ENCODE data around the gene PFKFB3.
"Not testable (repeated sequence)": the region's sequence is repeated elsewhere in the genome, so short reads cannot be mapped to it uniquely, and the experiment has no call there.

PFKFB3 gene

DNA sequence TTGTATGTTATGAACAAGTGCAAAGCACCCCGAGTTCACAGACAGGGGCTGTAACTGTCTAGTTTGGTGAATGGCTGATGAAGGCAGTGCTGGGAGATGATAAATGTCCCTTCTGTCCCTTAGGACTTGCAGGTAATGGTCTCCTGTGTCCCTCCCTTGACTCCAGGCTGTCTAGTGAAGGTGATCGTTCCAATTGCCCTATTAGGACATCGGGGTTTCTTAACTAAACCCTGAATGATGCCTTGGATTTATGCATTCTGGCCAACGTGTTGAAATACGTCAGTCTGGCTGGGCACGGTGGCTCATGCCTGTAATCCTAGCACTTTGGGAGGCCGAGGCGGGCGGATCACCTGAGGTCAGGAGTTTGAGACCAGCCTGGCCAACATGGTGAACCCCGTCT is 69.4 kb downstream of the PFKFB3 start:
- no peak for DNase-seq (ENCODE audit: low read depth)

DNA sequence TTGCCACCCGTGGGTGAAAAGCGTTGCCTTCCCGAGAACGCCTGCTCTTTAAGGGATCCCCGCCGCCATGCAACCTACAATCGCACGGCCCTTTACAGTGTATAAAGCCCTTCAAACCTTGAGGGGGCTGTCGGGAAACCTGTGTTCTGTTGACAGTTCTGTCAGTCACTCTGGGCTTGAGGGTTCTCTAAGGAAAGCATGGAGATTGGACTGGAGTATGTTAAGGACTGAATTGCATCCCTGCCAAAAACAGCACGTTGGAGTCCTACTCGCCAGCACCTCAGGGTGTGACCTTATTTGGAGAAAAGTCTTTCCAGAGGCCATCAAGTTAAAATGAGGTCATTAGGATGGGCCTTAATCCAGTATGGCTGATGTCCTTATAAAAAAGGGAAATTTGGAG is 70.6 kb downstream of the PFKFB3 start:
- no peak for DNase-seq (ENCODE audit: low read depth)

DNA sequence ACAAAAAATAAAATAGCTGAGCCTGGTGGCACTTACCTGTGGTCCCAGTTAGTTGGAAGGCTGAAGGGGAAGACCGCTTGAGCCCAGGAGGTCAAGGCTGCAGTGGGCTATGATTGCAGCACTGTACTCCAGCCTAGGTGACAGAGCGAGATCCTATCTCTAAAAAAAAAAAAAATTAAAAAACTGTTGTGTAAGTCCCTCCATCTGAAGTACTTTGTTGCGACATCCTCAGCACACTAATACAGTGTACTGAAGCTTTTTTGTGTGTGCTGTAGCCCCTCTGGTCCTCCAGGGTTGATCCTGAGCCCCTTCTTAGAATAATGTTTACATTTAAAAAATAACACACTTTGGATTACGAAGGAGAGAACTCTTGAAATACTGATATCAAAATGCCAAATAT is 71.3 kb downstream of the PFKFB3 start:
- no peak for DNase-seq (ENCODE audit: low read depth)

DNA sequence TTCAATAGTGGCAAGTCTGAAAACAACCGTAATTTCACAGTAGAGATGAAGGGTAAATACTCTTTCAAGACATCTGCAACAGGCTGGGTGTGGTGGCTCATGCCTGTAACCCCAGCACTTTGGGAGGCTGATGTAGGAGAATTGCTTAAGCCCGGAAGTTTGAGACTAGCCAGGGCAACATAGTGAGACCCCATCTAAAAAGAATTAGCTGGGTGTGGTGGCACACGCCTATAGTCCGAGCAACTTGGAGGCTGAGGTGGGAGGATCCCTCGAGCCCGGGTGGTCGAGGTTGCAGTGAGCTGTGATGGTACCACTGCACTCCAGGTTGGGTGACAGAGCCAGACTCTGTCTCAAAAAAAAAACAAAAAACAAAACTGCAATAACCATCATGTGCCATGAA is 71.8 kb downstream of the PFKFB3 start:
- no peak for DNase-seq (ENCODE audit: low read depth)

DNA sequence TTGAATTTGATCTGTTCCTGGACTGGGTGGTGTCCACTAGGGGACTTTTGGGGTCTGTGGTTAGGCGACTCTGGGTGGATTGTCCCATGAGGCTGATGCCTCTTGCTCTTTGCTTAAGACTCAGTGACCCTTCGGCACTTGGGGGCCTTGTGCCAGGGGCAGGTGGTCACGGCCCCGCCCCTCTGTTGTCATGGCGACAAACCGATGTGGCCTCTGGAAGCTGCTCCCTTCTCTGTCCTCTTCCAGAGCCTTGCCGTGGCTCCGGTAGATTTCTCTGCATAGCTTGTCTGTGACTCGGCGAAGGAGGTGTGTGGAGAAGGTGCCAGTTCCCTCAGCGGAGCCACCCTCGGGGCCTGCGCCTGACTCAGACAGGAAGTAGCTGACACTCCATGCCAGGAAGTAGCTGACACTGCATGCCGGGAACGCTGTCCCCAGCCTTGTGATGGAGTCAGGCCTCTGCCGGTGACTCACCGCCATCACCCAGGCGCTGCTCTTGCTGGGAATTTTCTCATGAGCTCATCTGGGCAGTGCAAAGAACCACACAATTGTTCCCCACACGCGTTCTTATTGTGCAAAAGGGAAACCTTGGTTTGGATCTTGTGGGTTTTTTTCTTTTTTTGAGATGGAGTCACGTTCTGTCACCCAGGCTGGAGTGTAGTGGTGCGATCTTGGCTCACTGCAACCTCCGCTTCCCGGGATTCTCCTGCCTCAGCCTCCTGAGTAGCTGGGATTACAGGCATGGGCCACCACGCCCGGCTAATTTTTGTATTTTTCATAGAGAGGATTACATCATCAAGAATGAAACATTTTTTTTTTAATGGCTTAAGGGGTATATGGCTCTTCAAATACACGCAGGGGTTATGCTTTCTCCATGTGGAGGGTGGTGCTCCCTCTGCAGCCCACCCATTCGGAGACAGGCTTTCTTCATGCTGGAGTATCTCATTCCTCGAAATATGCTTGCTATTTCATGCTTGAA is 72.6 kb downstream of the PFKFB3 start:
- DNase-seq (ENCODE audit: low read depth), result peak; percentile 93

DNA sequence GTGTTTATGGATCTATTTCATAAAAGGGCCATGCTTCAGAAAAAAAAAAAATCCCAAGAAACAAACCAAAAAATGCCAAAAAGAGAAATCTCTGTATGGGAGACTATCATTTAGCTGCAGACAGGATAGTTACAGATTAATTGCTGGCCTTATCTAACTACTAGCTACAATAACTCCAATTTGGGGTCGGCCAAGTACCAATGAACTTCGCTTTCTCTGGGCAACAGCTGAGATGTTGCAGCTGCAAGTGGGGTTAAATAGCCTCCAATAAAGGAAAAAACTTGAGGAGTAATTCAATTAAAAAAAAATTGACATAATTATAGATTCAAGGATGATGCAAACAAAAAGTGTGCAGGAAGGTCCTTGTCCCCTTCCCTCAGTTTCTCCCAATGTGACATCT is 73.6 kb downstream of the PFKFB3 start:
- DNase-seq (ENCODE audit: low read depth), result no peak

DNA sequence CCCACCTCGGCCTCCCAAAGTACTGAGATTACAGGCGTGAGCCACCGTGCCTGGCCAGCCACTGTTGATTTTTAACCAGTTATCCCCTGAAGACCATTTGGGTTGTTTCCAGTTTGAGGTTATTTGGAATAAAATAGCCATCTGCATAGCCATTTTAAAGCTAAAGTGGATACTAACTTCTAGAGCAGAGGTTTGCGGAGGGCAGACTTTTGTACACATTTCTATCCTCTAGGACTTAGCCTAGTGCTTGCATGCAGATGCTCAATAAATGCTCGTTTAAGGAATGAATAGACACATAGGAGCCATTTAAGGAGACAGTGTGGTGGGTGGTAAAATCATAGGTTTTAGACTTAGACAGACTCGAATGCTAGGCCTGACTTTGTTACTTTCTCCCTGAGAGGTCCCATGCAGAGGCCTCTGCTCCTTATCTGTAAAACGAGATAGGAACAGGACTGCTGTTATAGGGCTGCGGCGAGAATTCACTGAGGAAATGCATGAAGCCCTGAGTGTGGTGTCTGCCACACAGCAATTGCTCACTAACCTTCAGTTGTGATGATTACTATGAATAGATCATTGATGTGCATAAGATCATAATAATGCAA is 75.9 kb downstream of the PFKFB3 start:
- no peak for DNase-seq (ENCODE audit: low read depth)

DNA sequence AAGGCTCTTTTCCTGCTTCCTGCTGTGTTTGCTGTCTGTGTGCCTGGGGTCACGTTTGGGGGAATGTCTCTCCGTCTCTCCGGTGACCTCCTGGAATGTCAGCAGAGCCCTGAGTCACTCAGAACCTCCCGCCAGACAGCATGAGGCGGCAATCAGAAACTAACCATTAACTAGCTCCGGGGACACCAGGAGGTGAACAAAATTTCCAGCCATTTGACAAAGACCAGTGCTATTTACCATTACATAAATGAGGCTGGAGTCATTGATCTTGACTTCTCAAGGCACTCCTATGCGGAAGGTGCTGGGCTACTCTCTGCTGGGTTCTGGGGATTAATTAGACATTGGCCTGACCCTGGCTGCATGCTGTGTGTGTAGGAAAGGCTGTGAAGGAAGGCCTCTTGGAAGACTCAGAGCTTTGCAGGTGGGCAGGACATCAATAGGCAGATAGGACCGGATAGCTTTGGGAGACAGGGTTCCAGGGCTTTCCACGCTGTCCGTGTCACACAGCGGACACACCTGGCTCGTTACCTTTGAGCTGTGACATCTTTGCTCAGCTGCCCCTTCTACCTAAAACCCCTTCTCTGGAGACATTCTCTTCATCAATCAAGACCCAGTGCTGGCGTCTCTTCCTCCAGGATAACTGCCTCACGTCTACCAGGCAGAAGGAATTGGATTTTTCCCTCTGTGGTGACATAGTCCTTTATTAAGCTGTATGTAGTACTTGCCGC is 77.0 kb downstream of the PFKFB3 start:
- DNase-seq (ENCODE audit: low read depth), result no peak

DNA sequence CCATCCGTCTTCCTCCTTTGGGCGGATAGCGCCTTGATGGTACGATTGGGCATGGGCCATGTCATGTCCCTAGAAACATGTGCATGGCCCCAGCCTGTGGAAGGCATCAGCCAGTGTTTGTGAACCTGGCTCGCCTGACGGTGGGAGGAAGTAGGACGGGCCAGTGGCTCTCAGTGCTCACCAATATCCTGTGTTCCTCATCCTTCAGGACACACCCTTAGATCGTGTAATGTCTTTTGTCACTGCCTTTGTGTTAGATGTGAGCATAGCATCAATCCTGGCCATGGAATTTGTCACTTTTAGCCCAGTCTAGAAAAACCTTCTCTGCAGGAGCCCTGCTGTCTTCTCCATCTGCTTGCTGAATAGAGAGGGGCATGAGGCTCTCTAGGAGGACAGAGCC is 77.6 kb downstream of the PFKFB3 start:
- DNase-seq (ENCODE audit: low read depth), result no peak

DNA sequence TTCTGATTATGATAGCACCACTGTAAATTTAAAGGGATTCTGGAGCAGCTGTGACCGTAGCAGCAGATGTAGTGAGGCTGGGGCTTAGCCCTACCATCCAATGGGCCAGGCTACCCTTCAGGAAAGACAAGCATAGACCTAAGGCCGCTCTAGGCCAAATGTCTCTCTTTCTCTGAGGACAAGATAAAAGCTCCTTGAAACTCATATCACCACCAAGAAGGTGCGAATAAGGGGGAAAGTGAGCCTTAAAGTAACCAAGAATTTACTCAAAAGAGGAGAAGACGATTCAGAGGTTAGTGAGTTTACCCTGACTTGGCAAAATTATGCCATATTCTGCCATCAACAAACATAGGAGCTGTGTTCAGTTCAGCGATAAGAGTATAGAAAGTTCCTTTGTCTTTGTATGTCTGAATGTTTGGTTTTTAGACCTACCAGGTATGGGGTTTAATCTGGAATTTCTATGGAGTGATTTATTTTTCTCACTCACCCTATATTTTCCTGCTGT is 79.8 kb downstream of the PFKFB3 start:
- no peak for DNase-seq (ENCODE audit: low read depth)

DNA sequence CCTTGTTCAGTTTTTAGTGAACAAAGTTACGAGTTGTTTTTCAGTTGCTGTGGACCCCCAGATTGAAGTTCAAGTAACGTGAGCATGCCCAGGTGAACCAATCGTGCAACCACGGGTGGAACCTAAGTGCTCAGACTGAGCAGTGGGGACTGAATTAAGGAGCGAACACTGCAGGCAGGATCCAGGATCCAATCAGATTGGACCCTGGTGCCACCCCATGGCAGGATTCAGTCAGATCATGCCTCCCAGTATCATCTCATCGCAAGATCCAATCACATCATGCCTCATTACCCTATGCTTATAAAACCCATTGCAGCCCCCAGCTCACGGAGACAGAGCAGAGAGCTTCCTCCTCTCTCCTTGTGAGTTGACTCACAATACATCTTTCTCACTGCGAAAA is 80.9 kb downstream of the PFKFB3 start:
- DNase-seq (ENCODE audit: low read depth), result no peak

DNA sequence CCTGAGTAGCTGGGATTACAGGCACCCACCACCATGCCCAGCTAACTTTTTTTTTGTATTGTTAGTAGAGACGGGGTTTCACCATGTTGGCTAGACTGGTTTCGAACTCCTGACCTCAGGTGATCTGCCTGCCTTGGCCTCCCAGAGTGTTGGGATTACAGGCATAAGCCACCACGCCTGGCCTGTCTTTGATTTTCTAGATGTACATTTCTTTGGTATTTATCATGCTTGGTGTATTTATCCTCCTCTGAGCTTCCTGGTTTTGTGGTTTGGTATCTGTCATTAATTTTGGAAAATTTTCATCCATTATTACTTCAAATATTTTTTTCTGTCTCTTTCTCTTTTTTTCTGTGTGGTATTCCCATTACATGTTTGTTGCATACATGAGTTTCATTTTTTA is 87.9 kb downstream of the PFKFB3 start:
- DNase-seq (ENCODE audit: low read depth), result not testable (repeated sequence)

DNA sequence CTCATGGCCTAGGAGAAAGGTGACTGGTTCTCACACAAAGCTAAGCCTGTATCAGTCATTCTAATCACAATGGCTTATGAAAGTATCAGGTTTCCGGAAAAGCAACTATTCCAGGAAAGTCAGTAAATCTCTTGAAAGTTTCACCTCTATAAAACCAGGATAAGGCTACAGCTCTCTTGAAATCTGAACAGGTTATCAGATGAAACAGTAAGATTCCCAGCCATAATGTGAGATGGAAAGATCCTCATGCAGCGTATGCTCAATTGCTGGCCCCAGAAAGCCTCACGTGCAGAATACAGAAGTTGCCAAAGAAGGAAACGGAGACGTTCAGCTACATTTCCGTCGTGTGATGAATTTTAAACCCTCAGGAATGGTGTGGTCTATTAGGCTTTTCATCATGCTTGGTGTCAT is 90.0 kb downstream of the PFKFB3 start:
- no peak for DNase-seq (ENCODE audit: low read depth)

DNA sequence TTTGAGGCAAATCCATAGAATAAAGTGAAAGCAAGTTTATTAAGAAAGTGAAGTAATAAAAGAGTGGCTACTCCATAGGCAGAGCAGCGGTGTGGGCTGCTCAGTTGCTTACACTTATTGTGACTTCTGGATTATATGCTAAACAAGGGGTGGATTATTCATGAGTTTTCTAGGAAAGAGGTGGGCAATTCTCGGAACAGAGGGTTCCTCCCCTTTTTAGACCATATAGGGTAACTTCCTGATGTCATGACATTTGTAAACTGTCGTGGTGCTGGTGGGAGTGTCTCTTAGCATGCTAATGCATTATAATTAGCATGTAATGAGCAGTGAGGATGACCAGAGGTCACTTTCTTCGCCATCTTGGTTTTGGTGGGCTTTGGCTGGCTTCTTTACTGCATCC is 93.7 kb downstream of the PFKFB3 start:
- DNase-seq (ENCODE audit: low read depth), result not testable (repeated sequence)

DNA sequence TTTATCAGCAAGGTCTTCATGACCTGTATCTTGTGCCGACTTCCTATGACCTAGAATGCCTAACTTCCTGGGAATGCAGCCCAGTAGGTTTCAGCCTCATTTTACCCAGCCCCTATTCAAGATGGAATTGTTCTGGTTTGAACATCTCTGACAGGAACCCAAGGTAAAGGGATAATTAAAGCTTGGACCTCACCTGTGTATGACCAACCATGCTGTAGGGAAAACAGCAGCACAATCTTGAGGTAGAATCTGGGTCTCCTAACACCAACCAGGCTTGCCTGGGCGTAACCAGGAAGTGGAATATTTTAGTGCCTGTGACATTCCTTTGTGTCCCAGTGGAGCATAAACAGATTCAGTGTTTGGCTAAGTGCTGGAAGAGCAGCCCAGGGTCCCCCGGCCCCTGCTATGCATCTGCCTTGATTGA is 94.1 kb downstream of the PFKFB3 start:
- DNase-seq (ENCODE audit: low read depth), result no peak

DNA sequence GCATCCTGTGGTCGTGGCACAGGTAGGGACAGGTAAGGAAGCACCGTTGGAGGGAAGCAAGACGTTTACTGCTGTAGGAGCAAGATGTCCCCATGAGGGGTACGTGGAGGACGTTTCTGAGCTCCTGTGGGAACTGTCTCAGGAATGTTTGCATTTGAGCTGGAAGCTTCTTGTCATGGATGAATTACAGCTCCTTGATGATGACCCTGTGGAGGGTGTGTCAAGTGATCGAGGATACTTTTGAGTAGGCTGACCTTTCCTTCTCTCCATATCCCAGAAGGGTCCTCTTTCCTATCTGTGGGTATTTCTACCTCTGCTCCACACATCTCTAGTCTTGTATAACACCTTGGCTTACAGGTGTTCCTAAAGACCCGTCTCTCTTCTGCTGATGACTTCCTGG is 94.8 kb downstream of the PFKFB3 start:
- no peak for DNase-seq (ENCODE audit: low read depth)

DNA sequence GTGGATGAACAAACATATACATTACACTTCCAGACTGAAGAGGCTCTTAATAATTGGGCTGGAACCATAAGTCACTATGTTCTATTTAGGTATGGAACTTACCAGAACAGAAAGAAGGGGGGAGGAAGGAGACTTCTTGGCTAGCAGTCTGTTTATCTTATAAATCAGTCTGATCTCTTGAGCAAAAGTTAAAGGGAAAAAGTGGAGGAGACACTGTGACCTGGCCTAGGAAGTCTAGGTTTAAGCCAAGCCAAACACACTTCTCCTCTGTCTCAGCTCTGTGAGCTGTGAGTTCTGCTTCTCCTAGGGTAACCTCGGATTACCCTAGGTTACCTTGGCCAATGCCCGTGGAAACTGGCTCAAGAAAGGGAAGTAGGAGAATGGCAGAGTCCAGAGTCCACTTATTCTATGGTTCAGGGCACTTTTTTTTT is 95.2 kb downstream of the PFKFB3 start:
- DNase-seq (ENCODE audit: low read depth), result no peak

DNA sequence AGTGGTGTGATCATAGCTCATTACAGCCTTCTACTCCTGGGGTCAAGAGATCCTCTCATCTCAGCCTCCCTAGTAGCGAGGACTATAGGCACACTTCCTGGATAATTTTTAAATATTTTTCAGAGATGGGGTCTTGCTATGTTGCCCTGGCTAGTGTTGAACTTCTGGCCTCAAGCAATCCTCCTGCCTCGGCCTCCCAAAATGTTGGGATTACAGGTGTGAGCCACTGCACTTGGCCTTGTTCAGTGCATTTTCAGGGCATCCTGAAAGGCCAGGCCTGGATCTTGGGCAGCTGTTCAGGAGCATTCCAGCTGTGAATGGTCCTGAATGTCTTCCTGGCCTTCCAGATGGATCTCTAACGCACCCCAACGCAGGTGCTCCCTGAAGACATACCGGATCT is 95.7 kb downstream of the PFKFB3 start:
- DNase-seq (ENCODE audit: low read depth), result no peak

DNA sequence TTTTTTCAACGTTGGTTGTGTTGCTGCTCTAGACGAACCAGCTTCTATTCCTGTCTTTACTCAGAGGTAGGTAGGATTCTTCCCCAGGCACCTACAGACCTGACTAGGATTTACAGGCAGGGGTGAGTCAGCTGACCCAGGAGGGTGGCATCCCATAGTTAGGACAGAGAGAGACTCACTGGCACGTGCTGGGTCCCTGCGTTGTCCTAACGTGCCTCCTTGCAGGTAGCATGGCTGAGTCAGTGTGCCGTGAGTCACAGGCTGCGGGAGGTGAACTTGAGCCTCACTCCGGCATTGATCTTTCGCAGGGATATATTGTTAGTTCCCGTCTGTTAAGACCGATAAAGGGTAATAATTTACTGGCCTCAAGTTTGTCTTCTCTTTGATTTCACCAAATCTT is 96.5 kb downstream of the PFKFB3 start:
- DNase-seq (ENCODE audit: low read depth), result no peak

DNA sequence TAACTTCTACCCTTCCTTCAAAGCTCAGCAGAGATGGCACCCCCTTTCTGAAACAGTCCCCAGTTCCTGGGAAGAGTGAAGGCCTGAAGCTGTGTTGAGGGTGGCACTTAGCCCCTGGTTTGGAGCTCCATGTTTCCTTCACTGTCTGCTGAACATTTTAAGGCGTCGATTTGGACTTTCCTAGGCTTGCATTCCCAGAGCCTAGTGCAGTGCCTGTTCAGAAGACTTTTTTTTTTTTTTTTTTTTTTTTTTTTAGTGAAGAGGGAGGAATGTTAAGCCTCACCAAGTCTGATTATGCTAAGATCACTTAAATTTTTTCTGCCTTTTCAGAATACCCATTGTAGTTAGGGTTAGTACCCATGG is 97.0 kb downstream of the PFKFB3 start:
- no peak for DNase-seq (ENCODE audit: low read depth)

DNA sequence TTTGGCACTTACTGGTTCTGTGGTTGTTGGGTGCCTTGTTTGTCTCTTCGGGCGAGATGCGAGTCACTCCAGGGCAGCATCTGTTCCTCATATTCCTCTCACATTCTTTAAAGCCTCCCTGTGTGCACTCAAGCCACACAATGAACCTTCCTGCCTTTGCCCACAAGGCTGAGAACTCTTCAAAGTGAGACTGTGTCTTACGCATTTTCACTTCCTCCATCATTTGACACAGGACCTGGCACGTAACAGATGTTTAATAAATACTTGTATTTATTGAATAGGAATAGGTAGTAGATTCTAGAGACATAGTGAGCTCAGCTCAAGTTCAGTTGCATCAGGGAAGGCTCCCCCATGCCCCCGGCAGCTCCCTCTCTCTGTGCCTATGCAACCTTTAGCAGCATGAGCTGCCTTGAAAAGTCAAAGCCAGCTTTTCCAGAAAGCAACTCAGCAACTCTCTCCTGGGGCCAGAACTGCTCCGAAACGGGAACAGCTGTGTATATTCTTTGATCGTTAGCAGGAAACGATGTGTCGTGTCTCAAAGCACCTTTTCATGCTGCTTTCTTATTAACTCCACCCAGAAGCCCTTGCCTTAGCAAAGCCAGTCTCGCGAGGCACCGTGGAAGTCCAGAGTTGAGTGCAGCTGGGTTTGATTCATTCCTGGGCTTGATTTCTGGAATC is 97.5 kb downstream of the PFKFB3 start:
- no peak for DNase-seq (ENCODE audit: low read depth)

DNA sequence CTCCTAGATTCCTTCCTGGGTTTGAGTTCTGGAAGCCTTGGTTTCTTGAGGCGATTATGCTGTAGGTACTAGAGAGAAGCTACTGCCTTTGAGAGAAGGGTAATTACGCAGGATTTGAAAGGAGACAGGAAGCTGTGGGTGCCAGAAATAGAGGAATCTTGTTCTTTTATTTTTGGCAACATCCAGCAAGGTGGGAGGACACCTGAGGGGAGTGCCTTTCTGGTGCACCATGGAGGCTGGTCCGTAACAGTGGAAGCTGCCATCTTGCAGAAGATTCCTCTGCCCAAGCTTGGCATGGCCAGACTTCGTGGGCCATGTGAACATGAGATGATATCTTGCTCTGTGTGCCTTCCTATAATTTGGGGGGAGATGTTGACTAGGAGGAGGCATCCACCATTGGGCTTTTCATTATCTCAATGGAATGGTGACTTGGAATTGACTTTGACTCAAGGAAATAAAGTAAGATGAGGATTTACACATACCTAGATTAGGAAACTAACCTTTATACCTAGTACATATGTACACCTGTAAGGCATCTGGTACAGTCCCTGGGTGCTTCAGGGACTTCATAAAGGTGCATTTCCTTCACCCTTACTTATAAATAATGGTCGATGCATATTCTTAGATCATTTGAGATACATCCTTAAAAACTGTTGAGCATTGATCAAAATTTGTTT is 98.2 kb downstream of the PFKFB3 start:
- no peak for DNase-seq (ENCODE audit: low read depth)

All from non-pigmented ciliary epithelial cell (primary cell).